K562 (cell line): Measurements from ENCODE around the gene PEX6. TPM values are rescaled to one million over a fixed set of nuclear protein-coding genes. Genes with fewer than 3 reads are reported as not detected.
A peak's percentile ranks its signal among the peaks of the same experiment; 100 is the strongest.

Experiments
- ARID4B ChIP-seq: sonication (generic); formaldehyde crosslinking; IDR thresholded peaks from 2 replicates; pipeline ENCODE4 v1.8.0; 2022; ENCODE audit warnings: mild to moderate bottlenecking, missing genetic modification reagents
- ATF1 ChIP-seq, 2 experiments: fragments of 450-650 bp in 1 of 2; IDR thresholded peaks; 2 replicates each; pipeline ENCODE4 v1.6.1; 2016; ENCODE audit warnings: missing compliant biosample characterization in 1 of 2, missing genetic modification characterization in 1 of 2
- CBX1 ChIP-seq: sonication (generic); IDR thresholded peaks from 2 replicates; pipeline ENCODE4 v1.6.1; 2016; ENCODE audit warnings: antibody characterized with exemption, low read depth, mild to moderate bottlenecking
- EP400 ChIP-seq: fragments of 450-650 bp; IDR thresholded peaks from 2 replicates; pipeline ENCODE4 v1.6.1; 2017; ENCODE audit warnings: antibody characterized with exemption, mild to moderate bottlenecking, moderate library complexity
- ESRRA ChIP-seq: fragments of 450-650 bp; IDR thresholded peaks from 2 replicates; pipeline ENCODE4 v1.6.1; 2014; ENCODE audit warnings: low read depth, mild to moderate bottlenecking, moderate library complexity, borderline replicate concordance
- HDAC1 ChIP-seq, 2 experiments: fragments of 450-650 bp; IDR thresholded peaks; 2 replicates each; pipeline ENCODE4 v1.6.1; 2016 to 2017; ENCODE audit warnings: inconsistent platforms in 1 of 2, mild to moderate bottlenecking in 1 of 2, moderate library complexity in 1 of 2
- HDGF ChIP-seq: fragments of 450-650 bp; IDR thresholded peaks from 2 replicates; pipeline ENCODE4 v1.6.1; 2016
- NCOA6 ChIP-seq: fragments of 450-650 bp; IDR thresholded peaks from 2 replicates; pipeline ENCODE4 v1.6.1; 2017; ENCODE audit warnings: mild to moderate bottlenecking
- NRF1 ChIP-seq, 2 experiments: fragments of 450-650 bp; IDR thresholded peaks in 1 of 2; conservative IDR thresholded peaks in 1 of 2; 2 replicates each; pipeline ENCODE4 v1.6.1; 2014; ENCODE audit warnings: mild to moderate bottlenecking in 2 of 2
- OTX1 ChIP-seq: fragments of 450-650 bp; formaldehyde crosslinking; IDR thresholded peaks from 2 replicates; pipeline ENCODE4 v1.4.0; 2022; ENCODE audit warnings: mild to moderate bottlenecking
- PRDM10 ChIP-seq: fragments of 450-650 bp; IDR thresholded peaks from 2 replicates; pipeline ENCODE4 v1.6.1; 2018; ENCODE audit not compliant: partially characterized antibody
- PTBP1 ChIP-seq: fragments of 200-400 bp; formaldehyde crosslinking; IDR thresholded peaks from 2 replicates; pipeline ENCODE4 v1.6.1; 2017; ENCODE audit warnings: low read depth, low read length
- TEAD1 ChIP-seq, 2 experiments: fragments of 450-650 bp in 1 of 2; sonication (generic) in 1 of 2; formaldehyde crosslinking; IDR thresholded peaks; 2 replicates each; pipeline versions ENCODE4 v1.4.0 to v1.8.0; 2020 to 2022; ENCODE audit warnings: mild to moderate bottlenecking in 2 of 2, missing genetic modification reagents in 1 of 2
- THAP7 ChIP-seq: fragments of 250-450 bp; sonication (Bioruptor Pico); IDR thresholded peaks from 2 replicates; pipeline ENCODE4 v1.5.0; 2021
- ZNF699 ChIP-seq: fragments of 250-450 bp; sonication (Bioruptor Pico); IDR thresholded peaks from 2 replicates; pipeline ENCODE4 v1.8.0; 2021; ENCODE audit warnings: mild to moderate bottlenecking, moderate library complexity; ENCODE audit not compliant: insufficient replicate concordance
- polyA plus RNA-seq, 8 experiments: library from polyadenylated mRNA; depleted of rRNA in 4 of 8; stranded (reverse) in 5 of 8; unstranded in 3 of 8; fragments of >200 nt; fragmentation: Nextera tagmentation in 2 of 8; fragmentation: Illumina TruSeq in 1 of 8; extraction: Ambion mirVana in 2 of 8; extraction: Trizol in 1 of 8; gene quantifications; 2 replicates each; pipeline versions ENCODE4 v1.2.1 to v1.2.3, GENCODE V29; 2011 to 2014; ENCODE audit warnings: inconsistent platforms in 1 of 8, missing spikeins in 1 of 8
- total RNA-seq, 7 experiments: library from RNA; depleted of rRNA in 6 of 7; stranded (reverse); fragments of >200 nt in 6 of 7; fragmentation: Illumina TruSeq in 2 of 7; extraction: Trizol in 2 of 7; gene quantifications; 2 replicates each; pipeline versions ENCODE4 v1.2.1 to v1.2.3, GENCODE V29; 2011 to 2021; ENCODE audit warnings: low replicate concordance in 1 of 7

Gene PEX6
- total and polyA plus RNA-seq, 9 of the 15 experiments (the other 6 are each of a cell fraction or from before 2014, with no cell fraction given), result 0.17 to 20.8 (median 6.9) TPM

GRCh38 chr6:42984924-42985475 lies 6.0 kb upstream of the PEX6 start (continued):
- TF ChIP-seq ARID4B (CRISPR knock-in tag), result peak; percentile 31; the same call in 1 of the 2 replicates
- no peak; the same call in 1 of the 2 replicates for TF ChIP-seq EP400
- TF ChIP-seq PRDM10, result no peak
- no peak for TF ChIP-seq ATF1 (CRISPR knock-in tag; IDR thresholded peaks at IDR 0.05)
- TF ChIP-seq ATF1 (tag; IDR thresholded peaks at IDR 0.05), result no peak
- no peak for TF ChIP-seq NCOA6
- peak; percentile 38; the same call in 1 of the 2 replicates for TF ChIP-seq HDGF
- TF ChIP-seq HDAC1 (IDR thresholded peaks at IDR 0.05), result 0 out of 4 replicates have a peak, but pooled peaks of 1 of the 2 experiments have one; percentile 56
- TF ChIP-seq PTBP1, result 0 out of 2 replicates have a peak, but pooled peaks have one; percentile 10
- peak in 1 of 2 experiments; percentile 33; a peak in 1 of 4 replicates for TF ChIP-seq TEAD1 (CRISPR knock-in tag; IDR thresholded peaks at IDR 0.05)
- TF ChIP-seq ESRRA, result peak; percentile 62; the same call in 1 of the 2 replicates
- TF ChIP-seq THAP7, result no peak
- TF ChIP-seq OTX1, result no peak
- no peak for TF ChIP-seq CBX1
- TF ChIP-seq ZNF699 (CRISPR knock-in tag), result no peak
- TF ChIP-seq NRF1 (conservative IDR thresholded peaks at IDR 0.05 in 1 of 2, IDR thresholded peaks at IDR 0.05 in 1 of 2), result no peak
